ENCODE data around the gene EPB41L2. TPM values are rescaled to one million over a fixed set of nuclear protein-coding genes. Genes with fewer than 3 reads are reported as not detected.

EPB41L2 gene
- total RNA-seq (2021; ENCODE audit: unreplicated experiment) (199 TPM), Bru-seq, nascent RNA (percentile 95 among the genes with signal in this experiment), BruChase-seq, experiment 1, labeled RNA remaining after a 2-hour chase (percentile 86 among the genes with signal in this experiment), BruChase-seq, experiment 2, labeled RNA remaining after a 6-hour chase (percentile 87 among the genes with signal in this experiment)
- 122 TPM for polyA plus RNA-seq (2012; ENCODE audit: insufficient read length)
- long read RNA-seq, full-length matches to known transcripts = 41 of 130 reads
- long read RNA-seq, partial matches to known transcripts = 48 of 130 reads
- long read RNA-seq, other reads (novel, unspliced or antisense) = 41 of 130 reads

GRCh38 chr6:131063028-131063763, at the start of gene EPB41L2:
Gene EPB41L2 (minus strand): TSS chr6:131063245. CDS start chr6:130956485, 106,760 bp downstream.
- Histone ChIP-seq H3K4me3 (ENCODE audit: low read depth in 2 of 2, low read length in 2 of 2) (peak within 1 kb of the TSS; percentile 83 to 89), H3K4me1 (ENCODE audit: control insufficient read depth, insufficient read depth, low read length) (peaks cover 27% of the 10 kb centered on the region), H3K27me3 (ENCODE audit: control insufficient read depth, insufficient read depth, low read length) (no peaks in the 10 kb centered on the region), H3K27ac (ENCODE audit: low read length) (peak within 1 kb of the TSS; percentile 93), H3K9me3 (ENCODE audit: control insufficient read depth, insufficient read depth, low read depth, low read length) (no peaks in the 10 kb centered on the region), H3K36me3 (ENCODE audit: control insufficient read depth, insufficient read depth, low read length) (no peaks in the 10 kb centered on the region; the same call in 1 of the 2 replicates)
- peak; percentile 92 for ATAC-seq
- intact Hi-C loops (cut with micrococcal nuclease; ENCODE audit: unreplicated experiment) (loop anchor here (5.0 to 10.0 kb wide), 2 partner anchors 128 to 176 kb away; no protein-coding TSS in a partner anchor), in situ Hi-C loops (cut with HindIII; ENCODE audit: low pct_unique_long_range_greater_than_20kb, low sequenced_read_pairs) (no loop called here)
- TF ChIP-seq TCF7L2 (IDR thresholded peaks at IDR 0.05; ENCODE audit: low read depth, low read length) = no peak
- peak; percentile 83 for TF ChIP-seq POLR2AphosphoS5 (IDR thresholded peaks at IDR 0.05; ENCODE audit: low read depth, low read length)
- TF ChIP-seq SIN3A (IDR thresholded peaks at IDR 0.05; ENCODE audit: borderline replicate concordance, insufficient read depth, low read depth, low read length) = peak; percentile 82; the same call in 1 of the 2 replicates
- no peak for TF ChIP-seq REST (IDR thresholded peaks at IDR 0.05; ENCODE audit: insufficient read depth in 1 of 2, low read depth in 2 of 2, low read length in 1 of 2)
- 0 out of 2 replicates have a peak, but pooled peaks have one; percentile 4 for TF ChIP-seq CTCF (IDR thresholded peaks at IDR 0.05)
- POLR2A ChIA-PET = interaction anchor here (0.7 kb wide), 1 partner anchor 161 kb away, joined by 8 read pairs; no protein-coding TSS in a partner anchor
- CTCF ChIA-PET = no interaction called here
- BruUV-seq (replicated peaks) = no TSS peak
- no peak for DNase-seq (ENCODE audit: low read depth, low spot score)

- ChIA-PET POLR2A (interaction anchor here (0.6 kb wide), 1 partner anchor 205 kb away, joined by 3 read pairs; no protein-coding TSS in a partner anchor), CTCF (no interaction called here)
- H3K27ac ChIP-seq (ENCODE audit: low read length) = no peak overlapping the region
- peaks cover 3% of the 10 kb centered on the region; the same call in 1 of the 2 replicates for H3K4me1 ChIP-seq (ENCODE audit: control insufficient read depth, insufficient read depth, low read length)
- ATAC-seq (no peak), DNase-seq (ENCODE audit: low read depth, low spot score) (no peak)
- intact Hi-C loops (cut with micrococcal nuclease; ENCODE audit: unreplicated experiment) (no loop called here), in situ Hi-C loops (cut with HindIII; ENCODE audit: low pct_unique_long_range_greater_than_20kb, low sequenced_read_pairs) (no loop called here)
- TF ChIP-seq SIN3A (IDR thresholded peaks at IDR 0.05; ENCODE audit: borderline replicate concordance, insufficient read depth, low read depth, low read length) = no peak
- no peak overlapping the region for H3K4me3 ChIP-seq (ENCODE audit: low read depth in 2 of 2, low read length in 2 of 2)
- BruUV-seq (replicated peaks) = no TSS peak
- no peaks in the 10 kb centered on the region for H3K27me3 ChIP-seq (ENCODE audit: control insufficient read depth, insufficient read depth, low read length)
- no peaks in the 10 kb centered on the region for H3K36me3 ChIP-seq (ENCODE audit: control insufficient read depth, insufficient read depth, low read length)
- no peaks in the 10 kb centered on the region for H3K9me3 ChIP-seq (ENCODE audit: control insufficient read depth, insufficient read depth, low read depth, low read length)
Observed at GRCh38 chr6:131112249-131112648, 49.2 kb upstream of the EPB41L2 start.
